GM12878 (cell line): Measurements from ENCODE around the gene WDR64. TPM values are rescaled to one million over a fixed set of nuclear protein-coding genes. Genes with fewer than 3 reads are reported as not detected.

Experiments used
- ATAC-seq: fragments of 200-7000 bp; cut with Tn5 transposase; 3 replicates; pipeline ENCODE4 v1.9.1; 2020; ENCODE audit warnings: mild to moderate bottlenecking, moderate library complexity
- BruUV-seq: library from RNA; stranded (reverse); fragments of 400-500 nt; replicated peaks from 2 replicates; lab custom pipeline; 2021; lab: Mats Ljungman, UMichigan
- CTCF ChIA-PET: fragments of 300-600 bp; sonication (Branson Sonifier 250); formaldehyde crosslinking; extraction: SDS; loops from one replicate; lab custom pipeline; 2021; ENCODE audit warnings: inconsistent platforms; lab: Yijun Ruan, JAX
- POLR2A ChIA-PET: fragments of 350-600 bp; formaldehyde crosslinking; extraction: SDS; loops from one replicate; lab custom pipeline; 2021; ENCODE audit warnings: inconsistent platforms; lab: Charles Lee
- RAD21 ChIA-PET: fragments of 300-600 bp; sonication (Branson Sonifier 250); formaldehyde crosslinking; loops from one replicate; lab custom pipeline; 2023; ENCODE audit warnings: antibody characterized with exemption; ENCODE audit not compliant: unreplicated experiment; lab: Charles Lee
- SMC1A ChIA-PET: fragments of 300-600 bp; sonication (Branson Sonifier 250); formaldehyde crosslinking; loops from one replicate; lab custom pipeline; 2023; ENCODE audit not compliant: unreplicated experiment, uncharacterized antibody; lab: Charles Lee
- DNase-seq: peaks from one replicate; pipeline ENCODE4 v3.0.0-alpha.2; 2011; ENCODE audit warnings: low read depth, low spot score
- FAIRE-seq: peaks from 3 replicates; lab custom pipeline; 2011; peaks lifted over from hg19 to GRCh38; lab: Jason Lieb, UNC
- H2AFZ ChIP-seq: 2 replicates; pipeline ENCODE4 v1.6.0; 2011; ENCODE audit warnings: low read depth, low read length, control low read depth; ENCODE audit not compliant: control insufficient read depth
- H3K27ac ChIP-seq: 2 replicates; pipeline ENCODE4 v1.5.1; 2011; ENCODE audit warnings: control low read depth; ENCODE audit not compliant: control insufficient read depth, insufficient read depth
- H3K27me3 ChIP-seq, 2 experiments: replicated peaks in 1 of 2; 2 replicates each; pipeline versions ENCODE4 v1.6.0 to v1.6.1; 2011; ENCODE audit warnings: low read length in 1 of 2; ENCODE audit not compliant: control insufficient read depth in 2 of 2, insufficient read depth in 2 of 2
- H3K36me3 ChIP-seq, 2 experiments: 2 replicates each; pipeline ENCODE4 v1.5.1; 2011; ENCODE audit warnings: low read length in 1 of 2; ENCODE audit not compliant: control insufficient read depth in 2 of 2, insufficient read depth in 2 of 2
- H3K4me1 ChIP-seq: 2 replicates; pipeline ENCODE4 v1.6.1; 2011; ENCODE audit warnings: mild to moderate bottlenecking, low read length, moderate library complexity, mixed read lengths; ENCODE audit not compliant: control insufficient read depth, insufficient read depth
- H3K4me2 ChIP-seq: 2 replicates; pipeline ENCODE4 v1.6.0; 2011; ENCODE audit warnings: control low read depth; ENCODE audit not compliant: control insufficient read depth, insufficient read depth
- H3K4me3 ChIP-seq: fragments of 200-600 bp; sonication (generic); 2 replicates; pipeline ENCODE4 v1.5.1; 2016
- H3K79me2 ChIP-seq: 2 replicates; pipeline ENCODE4 v1.6.0; 2011; ENCODE audit warnings: low read length; ENCODE audit not compliant: control insufficient read depth, insufficient read depth
- H3K9ac ChIP-seq: 2 replicates; pipeline ENCODE4 v1.8.0; 2011; ENCODE audit warnings: low read length, control low read depth, mixed read lengths; ENCODE audit not compliant: control insufficient read depth, insufficient read depth
- H3K9me3 ChIP-seq: replicated peaks from 3 replicates; pipeline ENCODE4 v1.5.1; 2011; ENCODE audit warnings: mild to moderate bottlenecking, low read length; ENCODE audit not compliant: control insufficient read depth, insufficient read depth
- H4K20me1 ChIP-seq: 2 replicates; pipeline ENCODE4 v1.6.0; 2011; ENCODE audit not compliant: control insufficient read depth, insufficient read depth
- BCL11A ChIP-seq: IDR thresholded peaks from 2 replicates; pipeline ENCODE4 v1.6.1; 2011; ENCODE audit warnings: low read depth, low read length
- FOXK2 ChIP-seq: fragments of 450-650 bp; IDR thresholded peaks from 2 replicates; pipeline ENCODE4 v1.6.1; 2017; ENCODE audit warnings: mild to moderate bottlenecking, moderate library complexity
- FOXM1 ChIP-seq: IDR thresholded peaks from 2 replicates; pipeline ENCODE4 v1.6.1; 2012; ENCODE audit warnings: low read depth, mild to moderate bottlenecking, inconsistent platforms, low read length, moderate library complexity
- IKZF2 ChIP-seq, 2 experiments: fragments of 450-650 bp; IDR thresholded peaks; 2 replicates each; pipeline ENCODE4 v1.6.1; 2017; ENCODE audit warnings: mild to moderate bottlenecking in 2 of 2, moderate library complexity in 2 of 2
- IRF5 ChIP-seq: fragments of 450-650 bp; IDR thresholded peaks from 2 replicates; pipeline ENCODE4 v1.6.1; 2017; ENCODE audit warnings: borderline replicate concordance
- NRF1 ChIP-seq: conservative IDR thresholded peaks from 2 replicates; pipeline ENCODE4 v1.6.1; 2011; ENCODE audit warnings: mild to moderate bottlenecking, low read depth, low read length, improper control_type of control experiment
- PAX5 ChIP-seq: IDR thresholded peaks from 2 replicates; pipeline ENCODE4 v1.6.1; 2011; ENCODE audit warnings: low read depth, low read length, borderline replicate concordance
- POLR2A ChIP-seq: IDR thresholded peaks from 2 replicates; pipeline ENCODE4 v1.6.1; 2011; ENCODE audit warnings: low read depth, mild to moderate bottlenecking, low read length
- POU2F2 ChIP-seq: IDR thresholded peaks from 3 replicates; pipeline ENCODE4 v1.6.1; 2011; ENCODE audit warnings: low read depth, mild to moderate bottlenecking, low read length, borderline replicate concordance
- SREBF1 ChIP-seq: IDR thresholded peaks from 2 replicates; pipeline ENCODE4 v1.6.1; 2012; ENCODE audit warnings: mild to moderate bottlenecking, low read length
- TCF12 ChIP-seq: IDR thresholded peaks from 2 replicates; pipeline ENCODE4 v1.6.1; 2011; ENCODE audit warnings: low read depth, mild to moderate bottlenecking, low read length
- USF2 ChIP-seq: IDR thresholded peaks from 2 replicates; pipeline ENCODE4 v1.6.1; 2011; ENCODE audit warnings: low read depth, low read length, improper control_type of control experiment, borderline replicate concordance
- WGBS: methylation state at CpG from one replicate; pipeline ENCODE4 v1.1.6; 2016; ENCODE audit warnings: low lambda C conversion rate; ENCODE audit not compliant: insufficient replicate concordance, insufficient coverage; ENCODE audit errors: missing lambda C conversion rate; 5-methylcytosine and 5-hydroxymethylcytosine counted together
- in situ Hi-C: fragments of 300-500 bp; cut with MboI; formaldehyde crosslinking; loops from 9 replicates; pipeline ENCODE4 v1.14.3; 2018; ENCODE audit warnings: mixed read lengths
- intact Hi-C: fragments of 100-400 bp; cut with micrococcal nuclease; formaldehyde crosslinking; loops from one replicate; pipeline ENCODE4 v1.14.2; 2022; ENCODE audit not compliant: unreplicated experiment
- polyA plus RNA-seq, 11 experiments: library from polyadenylated mRNA; depleted of rRNA in 4 of 11; unstranded in 6 of 11; stranded (reverse) in 5 of 11; fragments of >200 nt; fragmentation: Nextera tagmentation in 4 of 11; fragmentation: Illumina TruSeq in 1 of 11; extraction: Ambion mirVana in 4 of 11; extraction: Trizol in 1 of 11; gene quantifications; 1 replicate in 1 of 11; 2 replicates in 10 of 11; pipeline versions ENCODE4 v1.2.1 to v1.2.3, GENCODE V29; 2011 to 2016; ENCODE audit warnings: inconsistent platforms in 2 of 11, missing spikeins in 2 of 11, low read depth in 1 of 11
- total RNA-seq, 4 experiments: library from RNA; depleted of rRNA in 3 of 4; stranded (reverse); fragments of >200 nt in 3 of 4; fragmentation: Illumina TruSeq in 1 of 4; extraction: Trizol in 1 of 4; gene quantifications; 2 replicates each; pipeline versions ENCODE4 v1.2.1 to v1.2.3, GENCODE V29; 2013 to 2021

Gene WDR64
- total and polyA plus RNA-seq, 10 of the 15 experiments (the other 5 are each of a cell fraction or from before 2014, with no cell fraction given), result 0.01 TPM; not detected in 9

GRCh38 chr1:241738284-241739078 is 86.4 kb downstream of the WDR64 start:
- Histone ChIP-seq H4K20me1 (no peaks in the 10 kb centered on the region), H3K4me3 (no peak overlapping the region), H2AFZ (no peak overlapping the region), H3K36me3 (no peaks in the 10 kb centered on the region), H3K27ac (no peak overlapping the region), H3K27me3 (no peaks in the 10 kb centered on the region; a peak in 1 of 4 replicates), H3K4me1 (no peaks in the 10 kb centered on the region), H3K4me2 (no peak overlapping the region), H3K79me2 (no peaks in the 10 kb centered on the region), H3K9ac (no peak overlapping the region), H3K9me3 (no peaks in the 10 kb centered on the region)
- ChIA-PET POLR2A (no interaction called here), SMC1A (no interaction called here), CTCF (no interaction called here), RAD21 (no interaction called here)
- DNase-seq (no peak), ATAC-seq (no peak), FAIRE-seq (no peak)
- TF ChIP-seq FOXK2, result no peak
- TF ChIP-seq NRF1, result no peak
- no peak for TF ChIP-seq POLR2A
- TF ChIP-seq TCF12, result no peak
- TF ChIP-seq IRF5, result no peak
- TF ChIP-seq IKZF2 (IDR thresholded peaks at IDR 0.05), result no peak
- no peak for TF ChIP-seq BCL11A
- TF ChIP-seq POU2F2, result no peak
- TF ChIP-seq PAX5, result no peak
- TF ChIP-seq USF2, result no peak
- no peak for TF ChIP-seq FOXM1
- TF ChIP-seq SREBF1, result no peak
- WGBS, result 16% methylated on average over 8 of the region's 8 CpGs
- in situ Hi-C loops, result no loop called here
- BruUV-seq, result no TSS peak
- intact Hi-C loops, result no loop called here
